ENCODE data around the gene CCL17. TPM values are rescaled to one million over a fixed set of nuclear protein-coding genes. Genes with fewer than 3 reads are reported as not detected.

The CCL17 gene
- total and polyA plus RNA-seq, 9 of the 15 experiments (the other 6 are each of a cell fraction or from before 2014, with no cell fraction given), result not detected

- peak; percentile 89 for TF ChIP-seq TBP (optimal IDR thresholded peaks at IDR 0.05; ENCODE audit: low read depth, low read length)
- peak; percentile 40; the same call in 1 of the 2 replicates for TF ChIP-seq TCF3 (CRISPR knock-in tag; IDR thresholded peaks at IDR 0.05)
- TF ChIP-seq CREBBP (IDR thresholded peaks at IDR 0.05; ENCODE audit: low read depth, low read length), result no peak
- peak; percentile 91 for TF ChIP-seq SP2 (IDR thresholded peaks at IDR 0.05; ENCODE audit: extremely low read depth, low read depth, low read length, poor library complexity, severe bottlenecking)
- no peak for TF ChIP-seq ZFP1 (CRISPR knock-in tag; IDR thresholded peaks at IDR 0.05)
- TF ChIP-seq, protein P1, sequence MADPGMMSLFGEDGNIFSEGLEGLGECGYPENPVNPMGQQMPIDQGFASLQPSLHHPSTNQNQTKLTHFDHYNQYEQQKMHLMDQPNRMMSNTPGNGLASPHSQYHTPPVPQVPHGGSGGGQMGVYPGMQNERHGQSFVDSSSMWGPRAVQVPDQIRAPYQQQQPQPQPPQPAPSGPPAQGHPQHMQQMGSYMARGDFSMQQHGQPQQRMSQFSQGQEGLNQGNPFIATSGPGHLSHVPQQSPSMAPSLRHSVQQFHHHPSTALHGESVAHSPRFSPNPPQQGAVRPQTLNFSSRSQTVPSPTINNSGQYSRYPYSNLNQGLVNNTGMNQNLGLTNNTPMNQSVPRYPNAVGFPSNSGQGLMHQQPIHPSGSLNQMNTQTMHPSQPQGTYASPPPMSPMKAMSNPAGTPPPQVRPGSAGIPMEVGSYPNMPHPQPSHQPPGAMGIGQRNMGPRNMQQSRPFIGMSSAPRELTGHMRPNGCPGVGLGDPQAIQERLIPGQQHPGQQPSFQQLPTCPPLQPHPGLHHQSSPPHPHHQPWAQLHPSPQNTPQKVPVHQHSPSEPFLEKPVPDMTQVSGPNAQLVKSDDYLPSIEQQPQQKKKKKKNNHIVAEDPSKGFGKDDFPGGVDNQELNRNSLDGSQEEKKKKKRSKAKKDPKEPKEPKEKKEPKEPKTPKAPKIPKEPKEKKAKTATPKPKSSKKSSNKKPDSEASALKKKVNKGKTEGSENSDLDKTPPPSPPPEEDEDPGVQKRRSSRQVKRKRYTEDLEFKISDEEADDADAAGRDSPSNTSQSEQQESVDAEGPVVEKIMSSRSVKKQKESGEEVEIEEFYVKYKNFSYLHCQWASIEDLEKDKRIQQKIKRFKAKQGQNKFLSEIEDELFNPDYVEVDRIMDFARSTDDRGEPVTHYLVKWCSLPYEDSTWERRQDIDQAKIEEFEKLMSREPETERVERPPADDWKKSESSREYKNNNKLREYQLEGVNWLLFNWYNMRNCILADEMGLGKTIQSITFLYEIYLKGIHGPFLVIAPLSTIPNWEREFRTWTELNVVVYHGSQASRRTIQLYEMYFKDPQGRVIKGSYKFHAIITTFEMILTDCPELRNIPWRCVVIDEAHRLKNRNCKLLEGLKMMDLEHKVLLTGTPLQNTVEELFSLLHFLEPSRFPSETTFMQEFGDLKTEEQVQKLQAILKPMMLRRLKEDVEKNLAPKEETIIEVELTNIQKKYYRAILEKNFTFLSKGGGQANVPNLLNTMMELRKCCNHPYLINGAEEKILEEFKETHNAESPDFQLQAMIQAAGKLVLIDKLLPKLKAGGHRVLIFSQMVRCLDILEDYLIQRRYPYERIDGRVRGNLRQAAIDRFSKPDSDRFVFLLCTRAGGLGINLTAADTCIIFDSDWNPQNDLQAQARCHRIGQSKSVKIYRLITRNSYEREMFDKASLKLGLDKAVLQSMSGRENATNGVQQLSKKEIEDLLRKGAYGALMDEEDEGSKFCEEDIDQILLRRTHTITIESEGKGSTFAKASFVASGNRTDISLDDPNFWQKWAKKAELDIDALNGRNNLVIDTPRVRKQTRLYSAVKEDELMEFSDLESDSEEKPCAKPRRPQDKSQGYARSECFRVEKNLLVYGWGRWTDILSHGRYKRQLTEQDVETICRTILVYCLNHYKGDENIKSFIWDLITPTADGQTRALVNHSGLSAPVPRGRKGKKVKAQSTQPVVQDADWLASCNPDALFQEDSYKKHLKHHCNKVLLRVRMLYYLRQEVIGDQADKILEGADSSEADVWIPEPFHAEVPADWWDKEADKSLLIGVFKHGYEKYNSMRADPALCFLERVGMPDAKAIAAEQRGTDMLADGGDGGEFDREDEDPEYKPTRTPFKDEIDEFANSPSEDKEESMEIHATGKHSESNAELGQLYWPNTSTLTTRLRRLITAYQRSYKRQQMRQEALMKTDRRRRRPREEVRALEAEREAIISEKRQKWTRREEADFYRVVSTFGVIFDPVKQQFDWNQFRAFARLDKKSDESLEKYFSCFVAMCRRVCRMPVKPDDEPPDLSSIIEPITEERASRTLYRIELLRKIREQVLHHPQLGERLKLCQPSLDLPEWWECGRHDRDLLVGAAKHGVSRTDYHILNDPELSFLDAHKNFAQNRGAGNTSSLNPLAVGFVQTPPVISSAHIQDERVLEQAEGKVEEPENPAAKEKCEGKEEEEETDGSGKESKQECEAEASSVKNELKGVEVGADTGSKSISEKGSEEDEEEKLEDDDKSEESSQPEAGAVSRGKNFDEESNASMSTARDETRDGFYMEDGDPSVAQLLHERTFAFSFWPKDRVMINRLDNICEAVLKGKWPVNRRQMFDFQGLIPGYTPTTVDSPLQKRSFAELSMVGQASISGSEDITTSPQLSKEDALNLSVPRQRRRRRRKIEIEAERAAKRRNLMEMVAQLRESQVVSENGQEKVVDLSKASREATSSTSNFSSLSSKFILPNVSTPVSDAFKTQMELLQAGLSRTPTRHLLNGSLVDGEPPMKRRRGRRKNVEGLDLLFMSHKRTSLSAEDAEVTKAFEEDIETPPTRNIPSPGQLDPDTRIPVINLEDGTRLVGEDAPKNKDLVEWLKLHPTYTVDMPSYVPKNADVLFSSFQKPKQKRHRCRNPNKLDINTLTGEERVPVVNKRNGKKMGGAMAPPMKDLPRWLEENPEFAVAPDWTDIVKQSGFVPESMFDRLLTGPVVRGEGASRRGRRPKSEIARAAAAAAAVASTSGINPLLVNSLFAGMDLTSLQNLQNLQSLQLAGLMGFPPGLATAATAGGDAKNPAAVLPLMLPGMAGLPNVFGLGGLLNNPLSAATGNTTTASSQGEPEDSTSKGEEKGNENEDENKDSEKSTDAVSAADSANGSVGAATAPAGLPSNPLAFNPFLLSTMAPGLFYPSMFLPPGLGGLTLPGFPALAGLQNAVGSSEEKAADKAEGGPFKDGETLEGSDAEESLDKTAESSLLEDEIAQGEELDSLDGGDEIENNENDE (IDR thresholded peaks at IDR 0.05; ENCODE audit: low read depth, low read length), result no peak
- peak; percentile 93 for TF ChIP-seq TAF9B (IDR thresholded peaks at IDR 0.05; ENCODE audit: partially characterized antibody)
- no peak for TF ChIP-seq ZNF124 (CRISPR knock-in tag; IDR thresholded peaks at IDR 0.05)
- peak; percentile 74 for TF ChIP-seq POLR2AphosphoS2 (IDR thresholded peaks at IDR 0.05; ENCODE audit: low read length)
- TF ChIP-seq POLR2G (IDR thresholded peaks at IDR 0.05; ENCODE audit: low read depth, low read length), result peak; percentile 98
- TF ChIP-seq SMARCA4 (IDR thresholded peaks at IDR 0.05), result no peak
- no peak for TF ChIP-seq ZKSCAN8 (CRISPR knock-in tag; IDR thresholded peaks at IDR 0.05)
- no peak for TF ChIP-seq MYBL2 (IDR thresholded peaks at IDR 0.05; ENCODE audit: low read depth)
- TF ChIP-seq MYBL2 (CRISPR knock-in tag; IDR thresholded peaks at IDR 0.05; ENCODE audit: borderline replicate concordance), result no peak
- no peak for TF ChIP-seq BRD4 (IDR thresholded peaks at IDR 0.05)
- TF ChIP-seq PHF8 (IDR thresholded peaks at IDR 0.05; ENCODE audit: borderline replicate concordance, low read length), result peak; percentile 94
- TF ChIP-seq KAT8 (IDR thresholded peaks at IDR 0.05; ENCODE audit: low read depth), result no peak
- 0 out of 2 replicates have a peak, but pooled peaks have one; percentile 19 for TF ChIP-seq CGGBP1 (CRISPR knock-in tag; IDR thresholded peaks at IDR 0.05)
These were observed 57.8 kb downstream of the CCL17 start, which contains the start of gene POLR2C (continued) for GRCh38 chr16:57462209-57462977.
